GM06990 (cell line): ENCODE results near the gene TMEM100.

ENCODE experiments used
- DNase-seq: peaks from one replicate; pipeline ENCODE4 v3.0.0-alpha.2; 2011; ENCODE audit not compliant: insufficient read length; ENCODE audit errors: extremely low read depth
- H3K27me3 ChIP-seq: replicated peaks from 2 replicates; pipeline ENCODE4 v1.6.0; 2011; ENCODE audit warnings: low read length; ENCODE audit not compliant: control insufficient read depth, insufficient read depth
- H3K36me3 ChIP-seq: 2 replicates; pipeline ENCODE4 v1.5.1; 2011; ENCODE audit warnings: low read length; ENCODE audit not compliant: control insufficient read depth, insufficient read depth
- H3K4me3 ChIP-seq: replicated peaks from 2 replicates; pipeline ENCODE4 v1.5.1; 2011; ENCODE audit warnings: low read depth, mild to moderate bottlenecking, control low read depth, low read length
- CTCF ChIP-seq: IDR thresholded peaks from 2 replicates; pipeline ENCODE4 v1.5.1; 2011; ENCODE audit warnings: low read length, control low read depth, mild to moderate bottlenecking, inconsistent platforms; ENCODE audit not compliant: insufficient read depth, poor library complexity, severe bottlenecking

The TMEM100 gene

GRCh38 chr17:55728833-55729232 is 6.2 kb upstream of the TMEM100 start:
- H3K36me3 ChIP-seq = no peaks in the 10 kb centered on the region
- no peak for TF ChIP-seq CTCF
- H3K4me3 ChIP-seq = no peak overlapping the region
- H3K27me3 ChIP-seq = no peaks in the 10 kb centered on the region
- DNase-seq = no peak

GRCh38 chr17:55728361-55728760 is 5.7 kb upstream of the TMEM100 start:
- H3K4me3 ChIP-seq = no peak overlapping the region
- H3K36me3 ChIP-seq = no peaks in the 10 kb centered on the region
- no peak for DNase-seq
- no peaks in the 10 kb centered on the region for H3K27me3 ChIP-seq
- no peak for TF ChIP-seq CTCF

GRCh38 chr17:55727920-55728319 is 5.3 kb upstream of the TMEM100 start:
- Histone ChIP-seq H3K4me3 (no peak overlapping the region), H3K36me3 (no peaks in the 10 kb centered on the region), H3K27me3 (no peaks in the 10 kb centered on the region)
- TF ChIP-seq CTCF = no peak
- no peak for DNase-seq

- Histone ChIP-seq H3K36me3 (no peaks in the 10 kb centered on the region), H3K27me3 (no peaks in the 10 kb centered on the region), H3K4me3 (no peak overlapping the region)
- no peak for TF ChIP-seq CTCF
- no peak for DNase-seq
Observed at GRCh38 chr17:55727275-55727674, 4.6 kb upstream of the TMEM100 start.

- Histone ChIP-seq H3K36me3 (no peaks in the 10 kb centered on the region), H3K27me3 (no peaks in the 10 kb centered on the region), H3K4me3 (no peak overlapping the region)
- no peak for TF ChIP-seq CTCF
- no peak for DNase-seq
Observed at GRCh38 chr17:55726440-55726839, 3.8 kb upstream of the TMEM100 start.

GRCh38 chr17:55723488-55723848 is 804 bp upstream of the TMEM100 start:
- Histone ChIP-seq H3K36me3 (no peaks in the 10 kb centered on the region), H3K27me3 (no peaks in the 10 kb centered on the region), H3K4me3 (no peak overlapping the region)
- no peak for TF ChIP-seq CTCF
- DNase-seq = no peak
